Measurements from ENCODE around the gene LPCAT1.

DNA sequence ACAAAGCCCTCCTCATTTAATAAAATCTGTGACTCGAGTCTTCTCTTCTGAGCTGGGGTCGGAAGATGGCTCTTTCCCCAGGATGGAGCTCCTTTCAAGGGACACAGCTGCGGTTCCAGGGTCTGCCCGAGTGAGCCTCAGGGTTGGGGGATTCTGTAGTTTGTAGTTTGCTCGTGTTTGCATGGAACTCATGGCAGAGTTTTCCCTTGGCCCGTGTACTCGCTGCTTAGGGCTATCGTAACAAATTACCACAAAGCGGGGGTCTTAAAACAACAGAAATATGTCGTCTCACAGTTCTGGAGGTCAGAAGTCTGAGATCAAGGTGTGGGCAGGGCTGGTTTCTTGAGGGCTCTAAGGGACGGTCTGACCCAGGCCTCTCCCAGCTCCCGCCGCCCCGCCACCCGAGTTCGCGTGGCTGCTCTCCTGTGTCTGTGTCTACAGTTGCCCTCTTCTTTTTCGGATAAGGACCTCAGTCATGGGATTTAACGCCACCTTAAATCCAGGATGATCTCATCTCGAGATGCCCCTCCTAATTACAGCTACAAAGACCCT lies 13.9 kb upstream of the LPCAT1 start:
- TF ChIP-seq CTCF (IDR thresholded peaks at IDR 0.05), result no peak
- TF ChIP-seq POLR2A (IDR thresholded peaks at IDR 0.05), result no peak
